T-cell (primary cell): ENCODE results near the gene DUSP22. TPM values are rescaled to one million over a fixed set of nuclear protein-coding genes. Genes with fewer than 3 reads are reported as not detected.

ENCODE experiments used
- ATAC-seq, 4 experiments: fragments of 200-7000 bp in 3 of 4; fragments of 150-1000 bp in 1 of 4; cut with Tn5 transposase; replicated peaks in 1 of 4; 1 replicate in 3 of 4; 2 replicates in 1 of 4; pipeline ENCODE4 v1.10.0; 2021; ENCODE audit warnings: moderate library complexity in 3 of 4, mild to moderate bottlenecking in 2 of 4, moderate number of reproducible peaks in 1 of 4
- CTCF ChIA-PET, 2 donors: fragments of 300-600 bp; sonication (Branson Sonifier 250); formaldehyde crosslinking; loops; one replicate each; lab custom pipeline; 2022; ENCODE audit warnings: antibody characterized with exemption in 2 of 2; lab: Charles Lee
- POLR2A ChIA-PET, 2 donors: fragments of 300-600 bp; sonication (Branson Sonifier 250); formaldehyde crosslinking; loops; one replicate each; lab custom pipeline; 2022; ENCODE audit warnings: antibody characterized with exemption in 2 of 2; lab: Charles Lee
- DNase-seq, 35 experiments: peaks; one replicate each; pipeline versions ENCODE4 v3.0.0 to v3.0.0-alpha.2; 2013 to 2023
- H3K27ac ChIP-seq: one replicate; pipeline ENCODE4 v1.5.1; 2013; ENCODE audit warnings: low read length
- H3K27me3 ChIP-seq, 2 experiments: replicated peaks in 1 of 2; 1 replicate in 1 of 2; 2 replicates in 1 of 2; pipeline versions ENCODE4 v1.6.1 to v1.7.0; 2013; ENCODE audit warnings: low read length in 1 of 2, mixed read lengths in 1 of 2; ENCODE audit not compliant: control insufficient read depth in 2 of 2, insufficient read depth in 2 of 2; ENCODE audit errors: extremely low read depth in 1 of 2
- H3K36me3 ChIP-seq, 2 donors: 1 replicate in 1 of 2; 2 replicates in 1 of 2; pipeline versions ENCODE4 v1.6.1 to v1.7.0; 2013; ENCODE audit warnings: low read length in 1 of 2; ENCODE audit not compliant: control insufficient read depth in 2 of 2, insufficient read depth in 1 of 2; ENCODE audit errors: extremely low read depth in 1 of 2
- H3K4me1 ChIP-seq, 2 experiments: 1 replicate in 1 of 2; 2 replicates in 1 of 2; pipeline versions ENCODE4 v1.6.1 to v1.7.0; 2013; ENCODE audit warnings: low read length in 2 of 2, mixed read lengths in 1 of 2; ENCODE audit not compliant: insufficient read depth in 2 of 2, control insufficient read depth in 1 of 2; ENCODE audit errors: extremely low read depth in 1 of 2
- H3K4me3 ChIP-seq, 2 donors: 1 replicate in 1 of 2; 2 replicates in 1 of 2; pipeline versions ENCODE4 v1.5.1 to v1.7.0; 2013; ENCODE audit warnings: mild to moderate bottlenecking in 2 of 2, low read length in 1 of 2, moderate library complexity in 1 of 2; ENCODE audit not compliant: control insufficient read depth in 1 of 2; ENCODE audit errors: extremely low read depth in 1 of 2
- H3K9me3 ChIP-seq: 2 replicates; pipeline ENCODE4 v1.7.0; 2013
- H3K27ac Mint-ChIP-seq, 2 donors: one replicate each; pipeline ENCODE4 v1.8.0; 2020 to 2021; ENCODE audit warnings: mild to moderate bottlenecking in 2 of 2, mixed read lengths in 2 of 2
- H3K27me3 Mint-ChIP-seq, 2 donors: one replicate each; pipeline ENCODE4 v1.8.0; 2021 to 2022; ENCODE audit warnings: mixed read lengths in 2 of 2
- H3K36me3 Mint-ChIP-seq: one replicate; pipeline ENCODE4 v1.8.0; 2021; ENCODE audit warnings: mixed read lengths
- H3K4me1 Mint-ChIP-seq, 3 donors: one replicate each; pipeline ENCODE4 v1.8.0; 2020 to 2022; ENCODE audit warnings: mixed read lengths in 3 of 3, mild to moderate bottlenecking in 1 of 3
- H3K4me3 Mint-ChIP-seq, 3 donors: one replicate each; pipeline ENCODE4 v1.8.0; 2020 to 2022; ENCODE audit warnings: mild to moderate bottlenecking in 3 of 3, mixed read lengths in 3 of 3, moderate library complexity in 3 of 3
- H3K9me3 Mint-ChIP-seq, 3 donors: one replicate each; pipeline ENCODE4 v1.8.0; 2020 to 2022; ENCODE audit warnings: mixed read lengths in 3 of 3
- WGBS: methylation state at CpG from one replicate; pipeline ENCODE4 v1.1.5; 2013; ENCODE audit warnings: missing lambda C conversion rate; ENCODE audit not compliant: insufficient coverage; 5-methylcytosine and 5-hydroxymethylcytosine counted together
- total RNA-seq, 35 experiments: library from RNA in 6 of 35; stranded (reverse) in 6 of 35; fragments of 120-200 nt in 1 of 35; gene quantifications; one replicate each; pipeline versions ENCODE4 v1.2.1 to v1.2.4 and lab custom pipeline; 2013 to 2026

Gene DUSP22
- total RNA-seq, 5 donors from 2014 or later (not counting 1 experiment from before 2014, with no cell fraction given) = 32.0 to 52.4 (median 42.1) TPM

- no peaks in the 10 kb centered on the region for H3K9me3 ChIP-seq
- H3K27me3 ChIP-seq = peaks cover 2 to 35% of the 10 kb centered on the region in 2 experiments
- Mint-ChIP-seq H3K36me3 (peaks cover 31% of the 10 kb centered on the region), H3K27ac (peak overlapping the region; percentile 58 to 74), H3K9me3 (no peaks in the 10 kb centered on the region), H3K4me1 (peaks cover 34 to 53% (median 44%) of the 10 kb centered on the region in 3 donors), H3K27me3 (peaks cover 4 to 8% of the 10 kb centered on the region in 2 donors), H3K4me3 (peak overlapping the region; percentile 89 to 99 (median 97))
- peaks cover 0 to 26% of the 10 kb centered on the region in 2 donors for H3K36me3 ChIP-seq
- H3K4me1 ChIP-seq = peaks cover 23 to 53% of the 10 kb centered on the region in 2 experiments
- POLR2A ChIA-PET = interaction anchor here in 1 of 2 donors (0.5 kb wide), 1 partner anchor 733 kb away, joined by 3 read pairs; no protein-coding TSS in a partner anchor
- CTCF ChIA-PET = interaction anchor here (0.7 to 0.8 kb wide), 2 partner anchors 11 to 987 kb away, joined by 3 to 4 read pairs; no protein-coding TSS in a partner anchor
- peak in 3 of 4 experiments; percentile 9 to 14 (median 13) for ATAC-seq
- WGBS = 2% methylated on average over 66 of the region's 68 CpGs
- peak overlapping the region; percentile 72 to 90 for H3K4me3 ChIP-seq
- peak in 2 of 35 experiments; percentile 23 to 26 for DNase-seq
- H3K27ac ChIP-seq = no peak overlapping the region
Measured at GRCh38 chr6:393391-394221, 101.3 kb downstream of the DUSP22 start.

GRCh38 chr6:394641-395289 is 102.5 kb downstream of the DUSP22 start:
- no peak overlapping the region for H3K27ac ChIP-seq
- H3K27me3 ChIP-seq = peaks cover 2 to 35% of the 10 kb centered on the region in 2 experiments
- H3K9me3 Mint-ChIP-seq = no peaks in the 10 kb centered on the region
- H3K4me3 ChIP-seq = no peak overlapping the region
- peaks cover 38% of the 10 kb centered on the region for H3K36me3 Mint-ChIP-seq
- no peak for DNase-seq
- ChIA-PET CTCF (interaction anchor here in 1 of 2 donors (0.8 kb wide), 1 partner anchor 10 kb away, joined by 4 read pairs; no protein-coding TSS in a partner anchor), POLR2A (no interaction called here)
- WGBS = 87% methylated on average over 10 of the region's 13 CpGs
- H3K4me1 ChIP-seq = peaks cover 25 to 56% of the 10 kb centered on the region in 2 experiments
- H3K4me1 Mint-ChIP-seq = peaks cover 31 to 57% (median 47%) of the 10 kb centered on the region in 3 donors
- H3K36me3 ChIP-seq = peaks cover 0 to 31% of the 10 kb centered on the region in 2 donors
- H3K9me3 ChIP-seq = no peaks in the 10 kb centered on the region
- H3K27me3 Mint-ChIP-seq = peaks cover 4 to 5% of the 10 kb centered on the region in 2 donors
- no peak for ATAC-seq
- no peak overlapping the region for H3K27ac Mint-ChIP-seq
- H3K4me3 Mint-ChIP-seq = peak overlapping the region in 2 of 3 donors; percentile 4 to 89

- H3K4me3 Mint-ChIP-seq = no peak overlapping the region
- peaks cover 27 to 56% (median 44%) of the 10 kb centered on the region in 3 donors for H3K4me1 Mint-ChIP-seq
- ChIA-PET POLR2A (no interaction called here), CTCF (no interaction called here)
- Histone ChIP-seq H3K9me3 (no peaks in the 10 kb centered on the region), H3K27me3 (peaks cover 0 to 32% of the 10 kb centered on the region in 2 experiments), H3K27ac (no peak overlapping the region), H3K4me1 (peaks cover 17 to 55% of the 10 kb centered on the region in 2 experiments), H3K4me3 (no peak overlapping the region), H3K36me3 (peaks cover 0 to 31% of the 10 kb centered on the region in 2 donors)
- ATAC-seq (no peak), DNase-seq (no peak)
- H3K9me3 Mint-ChIP-seq = no peaks in the 10 kb centered on the region
- H3K36me3 Mint-ChIP-seq = peaks cover 38% of the 10 kb centered on the region
- 88% methylated on average over 8 of the region's 10 CpGs for WGBS
- H3K27ac Mint-ChIP-seq = no peak overlapping the region
- peaks cover 4 to 5% of the 10 kb centered on the region in 2 donors for H3K27me3 Mint-ChIP-seq
Measured at GRCh38 chr6:395432-396125, 103.3 kb downstream of the DUSP22 start.

- peaks cover 0 to 33% of the 10 kb centered on the region in 2 donors for H3K36me3 ChIP-seq
- Mint-ChIP-seq H3K36me3 (peaks cover 43% of the 10 kb centered on the region), H3K27me3 (peaks cover 4 to 5% of the 10 kb centered on the region in 2 donors), H3K9me3 (no peaks in the 10 kb centered on the region), H3K4me3 (no peak overlapping the region), H3K4me1 (peaks cover 22 to 53% (median 38%) of the 10 kb centered on the region in 3 donors), H3K27ac (no peak overlapping the region)
- CTCF ChIA-PET = no interaction called here
- POLR2A ChIA-PET = no interaction called here
- ATAC-seq (no peak), DNase-seq (no peak)
- no peaks in the 10 kb centered on the region for H3K9me3 ChIP-seq
- H3K27ac ChIP-seq = no peak overlapping the region
- no peak overlapping the region for H3K4me3 ChIP-seq
- peaks cover 0 to 27% of the 10 kb centered on the region in 2 experiments for H3K27me3 ChIP-seq
- peaks cover 15 to 50% of the 10 kb centered on the region in 2 experiments for H3K4me1 ChIP-seq
- WGBS = 95% methylated on average over 5 of the region's 6 CpGs
Measured at GRCh38 chr6:396126-396520, 103.8 kb downstream of the DUSP22 start.

GRCh38 chr6:397056-397455 is 104.8 kb downstream of the DUSP22 start:
- Histone ChIP-seq H3K4me1 (peaks cover 15 to 43% of the 10 kb centered on the region in 2 experiments), H3K27me3 (peaks cover 0 to 20% of the 10 kb centered on the region in 2 experiments), H3K36me3 (peaks cover 7 to 41% of the 10 kb centered on the region in 2 donors), H3K27ac (no peak overlapping the region), H3K9me3 (no peaks in the 10 kb centered on the region), H3K4me3 (no peak overlapping the region)
- Mint-ChIP-seq H3K27ac (peak overlapping the region in 1 of 2 donors; percentile 72), H3K4me3 (no peak overlapping the region), H3K36me3 (peaks cover 49% of the 10 kb centered on the region), H3K27me3 (peaks cover 4% of the 10 kb centered on the region in 2 donors), H3K9me3 (no peaks in the 10 kb centered on the region), H3K4me1 (peaks cover 22 to 53% (median 41%) of the 10 kb centered on the region in 3 donors)
- DNase-seq (no peak), ATAC-seq (no peak)
- CTCF ChIA-PET = no interaction called here
- 94% methylated on average over 9 of the region's 13 CpGs for WGBS
- POLR2A ChIA-PET = no interaction called here
